ENCODE data around the gene CRIM1.

Gene CRIM1

DNA sequence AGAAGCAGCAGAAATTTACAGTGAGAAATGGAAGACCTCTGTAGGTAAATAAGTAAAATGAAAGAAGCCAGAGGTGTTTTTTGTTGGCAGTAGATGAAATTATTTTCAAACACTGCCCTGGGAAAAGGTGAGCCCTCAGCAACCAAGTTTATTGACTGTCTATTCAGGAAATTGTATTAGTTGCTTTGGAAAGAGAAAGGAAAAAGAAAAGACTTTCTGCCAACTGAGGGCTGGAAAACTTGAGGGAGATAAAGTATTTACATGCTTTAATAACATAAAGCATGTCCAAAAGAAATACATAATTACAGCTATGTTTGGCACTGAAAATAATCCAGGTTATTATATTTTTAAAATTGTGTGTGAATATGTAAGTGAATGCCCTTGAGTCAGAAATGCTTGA lies 14.7 kb downstream of the CRIM1 start:
- DNase-seq (ENCODE audit: insufficient read length, low spot score) = no peak
- no peak for FAIRE-seq

DNA sequence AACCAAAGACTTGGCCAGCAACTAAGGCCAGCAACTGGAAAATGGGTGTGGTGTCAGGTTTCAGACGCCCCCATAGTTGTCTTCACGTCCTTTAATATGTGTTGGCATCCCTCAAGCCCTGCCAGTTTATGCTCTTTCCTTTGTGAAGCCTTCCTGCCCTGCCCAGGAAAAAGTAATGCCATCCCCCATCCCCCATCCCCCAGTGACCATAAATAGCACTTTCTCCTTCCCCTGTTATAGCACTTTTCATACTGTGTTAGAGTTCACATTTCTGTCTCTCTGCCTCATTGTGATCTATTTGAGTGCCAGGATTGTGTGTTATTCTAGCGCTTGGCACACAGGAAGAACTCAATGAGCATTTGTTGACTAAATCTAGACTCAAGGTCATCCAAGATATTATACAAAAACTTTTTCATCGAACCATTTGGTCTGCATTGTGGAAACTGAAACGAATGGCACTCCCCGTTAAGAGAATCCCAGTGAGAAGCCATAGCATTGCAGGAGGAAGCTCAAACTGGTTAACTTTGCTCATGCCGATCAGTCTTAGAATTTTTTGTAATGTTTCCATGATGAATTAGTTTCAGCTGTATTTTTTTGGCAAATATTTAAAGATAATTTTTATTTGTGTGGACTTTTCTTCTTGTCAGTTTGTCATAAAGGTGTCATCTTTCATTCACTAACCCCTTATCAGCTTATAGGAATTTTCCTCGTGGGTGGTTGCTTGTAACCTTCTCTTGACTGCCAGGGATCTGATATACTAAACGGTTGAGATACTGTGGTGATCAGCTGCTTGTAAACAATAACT lies 15.7 kb downstream of the CRIM1 start:
- peak; percentile 8 for FAIRE-seq
- DNase-seq (ENCODE audit: insufficient read length, low spot score) = no peak

DNA sequence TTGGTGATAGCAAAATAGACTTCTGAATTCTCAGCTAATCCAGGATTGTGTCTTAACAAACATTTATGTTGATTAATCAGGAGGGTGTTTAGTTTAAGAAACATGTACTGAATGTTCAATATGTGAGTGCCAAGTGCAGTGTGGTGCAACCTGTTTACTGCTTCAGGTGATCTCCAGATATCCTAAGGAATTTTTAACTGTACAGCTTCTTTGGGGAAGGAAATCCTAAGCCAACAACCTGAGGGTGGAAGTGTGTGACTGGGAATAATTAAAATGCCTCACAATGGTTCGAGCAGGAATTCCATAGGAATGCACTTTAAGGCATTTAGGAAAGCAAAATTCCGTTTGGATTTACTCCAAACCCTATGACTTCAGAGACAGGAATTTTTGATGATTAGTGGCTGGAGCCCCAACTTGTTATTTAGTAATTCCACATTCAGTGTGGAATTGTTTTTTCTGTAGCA lies 16.4 kb downstream of the CRIM1 start:
- FAIRE-seq (no peak), DNase-seq (ENCODE audit: insufficient read length, low spot score) (no peak)

DNA sequence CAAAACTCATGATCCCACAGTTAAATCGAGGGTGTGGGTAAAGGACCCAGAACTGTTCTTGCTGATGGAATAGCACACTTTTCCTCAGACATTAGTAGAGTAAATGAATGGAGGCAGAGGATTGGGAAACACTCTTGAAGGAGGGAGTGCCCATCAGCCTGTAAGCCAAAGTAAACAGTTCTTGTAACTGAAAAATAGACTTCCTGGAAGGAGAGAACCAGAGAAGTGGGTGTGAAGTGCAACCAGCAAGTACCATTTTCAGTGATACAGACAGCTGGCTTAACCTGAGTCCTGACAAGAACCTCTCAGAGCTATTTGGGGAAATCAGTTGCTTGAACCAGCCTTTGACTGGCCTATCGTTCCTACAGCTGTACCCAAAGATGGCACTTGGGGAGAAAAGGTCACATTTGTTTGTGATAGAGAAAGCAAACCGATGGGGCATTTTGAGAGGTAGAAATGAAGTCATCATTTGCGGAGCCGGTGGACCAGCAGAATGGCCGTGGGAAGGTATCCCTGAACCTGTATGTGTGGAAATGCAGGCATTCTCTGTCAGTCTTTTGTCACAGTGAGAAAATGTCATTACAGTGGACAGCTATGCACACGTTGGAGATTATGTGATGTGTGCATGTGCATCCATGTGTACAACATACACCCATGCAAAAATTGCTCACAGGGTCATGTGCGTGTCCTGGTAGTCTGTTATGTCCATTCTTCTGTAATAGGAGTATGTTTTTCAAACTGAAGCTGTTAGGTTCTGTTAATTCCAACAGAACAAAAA lies 17.8 kb downstream of the CRIM1 start:
- no peak for DNase-seq (ENCODE audit: insufficient read length, low spot score)
- FAIRE-seq = no peak

DNA sequence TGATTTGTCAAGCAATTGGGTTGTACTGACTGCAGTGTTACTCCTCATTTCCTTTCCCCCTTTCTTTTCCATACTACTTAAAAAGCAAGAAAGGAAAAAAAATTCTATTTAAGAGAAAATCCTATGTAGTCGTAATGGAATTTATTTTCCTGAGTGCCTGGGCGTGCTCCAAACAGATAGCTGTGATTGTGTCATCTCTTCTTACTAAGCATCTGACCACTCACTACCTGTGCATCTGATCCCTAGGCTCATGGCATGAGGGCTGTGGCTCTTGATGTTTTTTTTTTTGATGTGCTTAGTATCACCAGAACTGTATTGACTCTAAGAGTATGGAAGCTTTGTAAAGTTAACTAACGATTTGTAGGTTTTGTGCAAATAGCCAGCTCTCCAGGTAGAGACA lies 19.0 kb downstream of the CRIM1 start:
- DNase-seq (ENCODE audit: insufficient read length, low spot score) (no peak), FAIRE-seq (no peak)

DNA sequence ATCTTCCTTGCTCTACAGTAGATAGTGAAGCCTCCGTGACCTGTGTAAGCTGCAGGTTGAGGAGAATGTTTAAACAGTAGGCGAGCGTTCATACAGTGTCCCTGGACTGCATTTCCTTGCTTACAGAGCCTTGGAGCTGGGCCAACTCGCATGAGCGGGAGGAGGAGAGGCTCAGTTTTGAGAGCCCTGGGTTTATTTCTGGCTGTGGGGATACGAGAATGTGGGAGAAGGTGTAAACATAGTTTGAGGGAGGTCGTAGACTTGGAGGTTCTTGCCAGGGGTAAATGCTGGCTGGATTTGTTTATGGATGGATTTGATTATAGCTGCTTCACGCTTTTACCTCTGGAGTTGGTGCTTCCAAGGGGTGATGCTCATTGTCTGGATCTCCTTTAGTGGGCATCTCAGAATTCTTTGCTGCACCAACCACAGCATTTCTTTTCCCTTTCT lies 20.8 kb downstream of the CRIM1 start:
- FAIRE-seq (no peak), DNase-seq (ENCODE audit: insufficient read length, low spot score) (no peak)

DNA sequence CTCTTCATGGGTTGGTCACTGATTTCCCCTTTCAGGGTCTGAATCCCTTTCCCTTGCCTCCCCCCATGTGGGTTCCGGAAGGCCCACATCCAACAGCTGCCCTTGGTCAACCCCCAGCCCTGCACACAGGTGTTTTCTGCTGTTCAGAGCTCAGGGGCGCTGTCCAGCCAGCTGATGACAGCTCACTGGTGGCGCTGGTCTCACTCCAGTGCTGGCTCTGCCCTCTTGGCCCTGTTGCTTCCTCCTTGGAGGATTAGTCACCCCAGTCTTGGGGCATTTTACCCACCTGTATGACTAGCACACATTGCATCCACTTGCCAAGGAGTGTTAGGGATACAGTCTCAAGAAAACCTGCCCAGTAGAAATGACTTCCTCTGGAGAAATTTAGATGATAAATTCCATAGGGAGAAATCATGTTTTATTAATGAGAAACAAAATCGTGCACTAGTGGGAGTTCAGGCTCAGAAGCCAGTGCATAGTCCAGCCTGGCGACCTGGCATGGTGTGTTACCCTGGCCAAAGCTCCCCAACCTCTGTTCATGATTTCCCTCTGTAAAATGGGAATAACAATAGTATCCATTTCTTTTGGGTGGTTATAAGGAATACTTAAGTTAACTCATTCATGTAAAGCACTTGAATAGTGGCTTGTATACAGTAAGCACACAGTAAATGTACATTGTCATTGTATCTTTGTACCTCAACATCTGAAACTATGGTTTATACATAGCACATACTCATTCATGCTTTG lies 21.6 kb downstream of the CRIM1 start:
- no peak for FAIRE-seq
- DNase-seq (ENCODE audit: insufficient read length, low spot score) = no peak

DNA sequence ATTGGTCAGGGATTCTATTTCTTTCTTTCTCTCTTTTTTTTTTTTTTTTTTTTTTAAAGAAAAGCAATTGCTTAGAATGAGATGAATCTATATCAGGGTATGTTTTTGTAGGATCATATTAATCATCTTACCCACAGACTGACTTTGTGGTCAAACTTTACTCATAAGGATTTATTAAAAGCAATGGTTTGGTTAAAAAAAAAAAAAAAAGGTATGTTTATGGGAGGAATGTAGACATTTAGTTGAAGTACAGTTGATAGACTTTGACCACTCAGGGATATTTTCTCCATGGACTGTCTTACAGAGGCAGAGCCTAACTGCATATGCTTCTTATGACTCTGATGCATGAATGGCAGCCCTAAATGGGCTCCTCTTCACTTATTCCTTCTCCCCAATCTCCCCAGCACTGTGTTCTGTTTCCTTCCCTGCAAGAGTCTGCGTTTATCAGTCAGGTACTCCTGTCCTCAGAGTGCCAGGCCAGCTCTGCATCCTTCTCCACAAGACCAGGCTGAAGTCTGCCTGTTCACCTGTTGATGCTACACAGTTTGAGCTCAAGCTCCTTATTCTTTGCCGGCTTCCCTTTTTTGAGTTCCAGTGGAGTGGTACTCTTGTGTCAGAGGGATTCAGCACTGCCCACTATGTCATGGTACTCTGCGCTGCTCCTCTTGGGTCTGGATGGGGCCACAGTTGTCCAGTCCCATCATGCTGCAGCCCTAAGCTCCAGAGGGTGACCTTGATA lies 24.3 kb downstream of the CRIM1 start:
- DNase-seq (ENCODE audit: insufficient read length, low spot score) = no peak

DNA sequence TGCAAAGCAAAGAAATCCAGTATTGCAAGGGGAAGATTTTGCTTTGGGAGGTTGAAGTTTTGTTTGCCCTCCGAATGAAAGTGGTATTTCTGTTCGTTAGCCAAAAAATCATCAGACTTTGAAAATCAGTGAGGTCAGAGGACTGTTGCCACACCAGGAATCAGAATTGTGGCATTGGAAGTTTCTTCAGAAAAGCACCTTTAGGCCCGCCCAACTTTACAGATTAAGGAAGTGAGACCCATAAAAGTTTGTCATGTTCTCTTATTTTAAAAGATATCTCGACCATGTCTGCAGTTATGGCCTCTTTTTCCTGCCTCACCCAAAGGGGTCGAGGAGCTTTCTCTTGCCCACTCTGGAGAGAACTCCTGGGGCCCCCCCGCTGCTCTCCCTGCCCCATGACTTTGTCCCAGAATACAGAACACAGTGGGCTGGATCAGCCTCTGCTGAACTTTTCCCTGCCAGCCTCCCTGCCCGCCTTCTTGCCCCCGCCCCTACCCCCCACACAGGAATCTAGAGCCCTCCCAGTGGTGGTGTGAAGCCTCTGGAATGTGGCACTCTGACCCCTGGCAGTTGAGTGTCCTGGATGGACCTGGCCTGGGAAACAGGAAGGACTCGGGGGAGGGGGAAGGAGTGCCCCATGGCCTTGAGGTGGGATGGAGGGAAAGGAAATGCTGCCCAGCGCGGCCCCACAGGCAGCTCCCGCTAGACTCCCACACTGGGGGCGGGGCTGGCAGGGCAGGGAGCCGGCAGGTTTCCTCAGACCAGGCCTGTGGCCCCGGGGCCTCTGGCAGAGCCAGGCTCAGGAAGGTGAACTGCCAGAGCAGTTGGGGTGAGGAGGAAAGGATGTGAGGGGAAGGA lies 25.3 kb downstream of the CRIM1 start:
- no peak for FAIRE-seq
- no peak for DNase-seq (ENCODE audit: insufficient read length, low spot score)

More for the DNA sequence above, 24.3 kb downstream of the CRIM1 start:
- FAIRE-seq = no peak

DNA sequence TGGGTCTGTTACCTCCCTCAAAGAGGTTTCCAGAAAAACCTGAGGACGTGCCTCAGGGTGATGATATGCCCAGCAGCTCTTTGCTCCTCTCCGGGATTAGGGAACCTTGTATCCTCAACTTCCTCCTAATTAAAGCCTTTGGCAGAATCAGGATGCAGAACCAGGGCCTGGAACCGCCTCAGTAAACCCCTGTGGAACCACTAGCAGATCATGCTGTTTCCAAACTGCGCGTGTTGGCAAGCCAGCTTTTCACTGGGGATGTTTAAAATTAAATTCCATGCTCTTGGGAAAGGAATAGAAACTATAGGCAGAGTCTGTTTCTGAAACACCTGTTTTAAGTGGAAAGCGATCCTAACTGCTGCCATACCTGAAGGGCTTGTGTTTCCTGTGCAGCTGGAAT lies 26.4 kb downstream of the CRIM1 start:
- no peak for DNase-seq (ENCODE audit: insufficient read length, low spot score)
- FAIRE-seq = no peak

DNA sequence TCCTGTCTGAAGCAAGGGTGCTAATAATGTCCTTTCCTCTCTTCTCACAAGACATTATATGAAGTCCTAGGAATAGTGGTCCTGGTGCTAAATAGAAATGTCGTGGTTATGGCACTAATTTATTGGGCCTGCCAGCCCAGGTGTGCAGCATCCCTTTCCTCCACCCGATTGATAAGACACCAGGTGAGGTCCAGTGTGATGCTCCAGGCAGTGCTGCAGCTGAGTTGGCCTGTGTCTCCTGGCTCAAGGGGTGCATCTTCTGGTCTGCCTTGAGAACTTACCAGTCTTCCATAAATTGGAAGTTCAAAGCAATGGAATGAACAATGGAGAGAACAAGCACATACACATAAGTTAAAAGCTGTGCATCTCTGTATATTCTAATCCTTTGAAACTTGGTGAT lies 26.9 kb downstream of the CRIM1 start:
- FAIRE-seq = no peak
- no peak for DNase-seq (ENCODE audit: insufficient read length, low spot score)

DNA sequence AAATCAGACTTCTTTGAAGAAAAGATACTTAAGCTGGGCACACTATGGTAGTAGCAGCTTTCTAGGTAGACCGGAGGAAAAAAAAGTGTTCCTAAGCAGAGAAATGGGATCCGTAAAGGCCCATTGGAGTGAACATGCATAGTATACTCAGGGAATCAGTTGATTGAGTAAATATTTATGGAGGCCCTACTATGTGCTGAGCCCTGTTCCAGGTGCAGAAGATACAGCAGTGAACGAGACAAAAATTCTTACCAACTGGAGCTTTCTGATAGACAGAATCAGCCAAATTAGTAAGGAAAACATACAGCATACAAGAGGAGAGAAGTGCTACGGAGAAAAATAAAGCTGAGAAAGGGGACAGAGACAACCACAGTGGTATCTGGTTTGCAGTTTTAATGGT lies 28.1 kb downstream of the CRIM1 start:
- DNase-seq (ENCODE audit: insufficient read length, low spot score) = no peak
- no peak for FAIRE-seq

DNA sequence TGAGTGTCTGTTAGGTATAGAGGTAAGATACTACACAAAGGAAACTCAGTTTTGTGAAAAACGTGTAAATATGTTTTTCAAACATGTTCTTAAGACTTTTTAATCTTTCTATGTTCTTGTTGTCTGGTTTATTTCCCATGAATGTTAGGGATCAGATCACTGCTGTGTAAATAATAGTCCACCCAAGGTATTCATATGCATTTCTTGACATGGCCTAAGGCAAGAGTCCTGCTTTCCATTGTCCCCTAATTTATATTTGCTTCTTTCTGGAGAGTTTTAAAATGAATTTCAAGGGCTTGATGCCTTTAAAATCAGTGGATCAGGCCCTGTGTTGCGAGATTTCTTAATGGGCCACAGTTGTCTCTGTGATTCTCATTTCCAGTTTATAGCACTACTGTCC lies 28.9 kb downstream of the CRIM1 start:
- FAIRE-seq (no peak), DNase-seq (ENCODE audit: insufficient read length, low spot score) (no peak)

DNA sequence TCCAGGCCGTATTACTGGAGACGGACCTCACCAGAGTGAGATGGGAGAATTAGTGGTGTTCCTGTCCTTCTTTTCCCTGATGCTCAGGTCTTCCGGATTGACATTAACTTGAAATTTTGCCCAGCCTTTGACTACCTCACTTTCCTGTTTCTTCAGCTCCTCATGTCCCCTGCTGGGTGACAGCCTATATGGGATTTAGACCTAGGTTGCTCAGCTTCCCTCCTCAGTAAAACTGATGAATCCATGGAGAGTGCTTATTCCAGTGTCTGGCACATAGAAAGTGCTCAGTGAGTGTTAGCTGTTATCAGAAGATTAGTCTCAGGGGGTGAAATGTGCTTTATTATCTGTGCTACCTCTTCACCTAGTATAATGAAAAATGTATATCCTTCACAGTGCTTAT lies 30.0 kb downstream of the CRIM1 start:
- FAIRE-seq = no peak

DNA sequence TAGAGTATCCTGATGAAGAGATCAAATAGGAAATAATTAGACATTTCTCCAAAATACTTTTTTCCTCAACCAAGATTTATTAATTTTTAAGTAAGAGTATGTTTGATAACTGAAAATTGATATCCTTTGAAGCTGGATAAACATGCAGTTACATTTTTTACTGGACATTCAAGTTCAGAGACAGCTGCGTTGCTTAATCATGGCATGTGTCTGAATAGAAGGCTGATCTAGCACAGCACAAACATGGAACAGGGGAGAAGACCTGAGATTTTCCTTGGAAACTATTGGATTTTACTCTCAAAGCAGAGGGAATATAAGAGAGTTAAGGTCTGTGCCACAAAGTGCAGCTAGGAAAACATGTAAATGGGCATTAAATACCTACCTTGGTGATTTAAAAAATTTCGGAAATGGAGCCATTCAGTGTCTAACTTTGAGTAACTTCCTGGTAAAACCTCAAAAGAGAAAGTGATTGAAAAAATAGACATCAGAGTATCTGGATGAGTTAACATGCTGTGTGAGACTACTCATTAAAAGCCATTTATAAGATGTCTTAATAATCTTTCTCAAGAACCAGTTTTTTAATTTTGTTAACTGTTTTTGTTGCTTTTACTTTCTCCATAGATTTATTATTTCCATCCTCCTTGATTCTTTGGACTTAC lies 31.8 kb downstream of the CRIM1 start:
- no peak for DNase-seq (ENCODE audit: insufficient read length, low spot score)
- peak; percentile 37 for FAIRE-seq

More for the DNA sequence above, 30.0 kb downstream of the CRIM1 start:
- no peak for DNase-seq (ENCODE audit: insufficient read length, low spot score)

DNA sequence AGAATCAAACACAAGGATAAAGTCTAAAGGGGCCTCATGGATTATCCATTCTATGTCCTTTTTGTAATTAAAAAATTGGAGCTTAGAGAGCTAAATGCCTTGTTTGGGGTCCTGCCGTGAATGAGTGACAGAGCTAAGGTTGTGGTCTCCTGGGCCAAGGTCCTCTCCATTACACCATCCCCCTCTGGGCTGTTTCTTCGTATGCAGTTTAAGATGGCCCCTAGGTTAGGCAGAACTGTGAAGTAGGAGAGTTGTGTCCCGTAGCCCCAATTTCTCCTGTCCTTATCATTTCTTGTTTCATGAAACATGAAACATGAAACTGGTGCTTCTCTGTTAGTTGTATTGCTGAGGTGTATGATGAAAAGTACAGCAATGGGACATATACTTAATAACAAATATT lies 32.9 kb downstream of the CRIM1 start:
- FAIRE-seq (no peak), DNase-seq (ENCODE audit: insufficient read length, low spot score) (no peak)

DNA sequence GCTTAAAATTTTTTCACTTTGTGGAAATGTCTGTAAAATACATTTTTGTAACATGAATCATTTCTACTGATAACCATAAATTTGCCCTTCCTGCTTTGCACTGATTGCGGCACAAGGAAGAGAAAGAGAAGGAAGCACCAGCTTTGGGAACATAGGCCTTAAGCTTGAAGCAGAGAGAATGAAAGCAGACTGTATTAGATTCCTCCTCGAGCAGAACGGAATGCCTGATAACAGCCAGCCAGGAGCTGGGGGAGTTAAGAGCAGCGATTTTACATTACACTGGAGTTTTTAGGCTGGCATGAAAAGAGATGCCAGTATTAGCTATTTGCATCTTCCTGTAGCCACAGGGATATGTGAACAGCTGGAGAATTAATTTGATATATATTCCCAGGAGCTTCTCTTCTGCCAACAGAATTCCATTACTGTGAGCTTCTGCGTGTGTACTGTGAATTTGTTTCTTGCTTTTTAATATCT lies 33.5 kb downstream of the CRIM1 start:
- DNase-seq (ENCODE audit: insufficient read length, low spot score) = no peak
- FAIRE-seq = no peak

DNA sequence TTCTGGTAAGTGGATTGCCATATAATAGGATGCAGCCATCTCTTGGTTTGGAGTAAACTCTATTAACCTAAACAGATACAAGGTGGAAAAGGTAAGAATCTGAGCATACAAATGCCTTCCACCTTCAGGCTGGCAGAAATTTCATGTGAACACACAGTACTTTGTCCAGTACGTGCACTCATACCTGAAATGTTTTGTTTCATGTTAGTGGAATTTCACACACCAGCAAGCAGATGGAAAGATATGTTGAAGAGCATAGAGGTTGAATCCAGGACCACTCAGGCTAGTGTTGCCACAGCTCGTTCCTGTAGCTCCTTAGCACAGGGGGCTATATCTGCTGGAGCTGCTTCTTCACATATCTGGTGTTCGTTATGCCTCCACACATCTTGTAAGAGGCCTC lies 34.0 kb downstream of the CRIM1 start:
- FAIRE-seq (no peak), DNase-seq (ENCODE audit: insufficient read length, low spot score) (no peak)
